GM12891 (cell line): ENCODE results near the gene GGACT.

Experiments
- PAX5 ChIP-seq: IDR thresholded peaks from 2 replicates; pipeline ENCODE4 v1.6.1; 2011; ENCODE audit warnings: low read length, moderate library complexity, mild to moderate bottlenecking; ENCODE audit not compliant: insufficient read depth, severe bottlenecking
- POLR2A ChIP-seq: IDR thresholded peaks from 2 replicates; pipeline ENCODE4 v1.6.1; 2011; ENCODE audit warnings: low read depth, low read length, control low read depth
- POLR2AphosphoS5 ChIP-seq: IDR thresholded peaks from 2 replicates; pipeline ENCODE4 v1.6.1; 2011; ENCODE audit warnings: low read depth, low read length, control low read depth
- POU2F2 ChIP-seq: IDR thresholded peaks from 2 replicates; pipeline ENCODE4 v1.6.1; 2011; ENCODE audit warnings: low read depth, mild to moderate bottlenecking, control low read depth, low read length, moderate library complexity
- SPI1 ChIP-seq: IDR thresholded peaks from 2 replicates; pipeline ENCODE4 v1.6.1; 2011; ENCODE audit warnings: low read depth, low read length, control low read depth
- TAF1 ChIP-seq: IDR thresholded peaks from 2 replicates; pipeline ENCODE4 v1.6.1; 2011; ENCODE audit warnings: low read depth, low read length, control low read depth

DNA sequence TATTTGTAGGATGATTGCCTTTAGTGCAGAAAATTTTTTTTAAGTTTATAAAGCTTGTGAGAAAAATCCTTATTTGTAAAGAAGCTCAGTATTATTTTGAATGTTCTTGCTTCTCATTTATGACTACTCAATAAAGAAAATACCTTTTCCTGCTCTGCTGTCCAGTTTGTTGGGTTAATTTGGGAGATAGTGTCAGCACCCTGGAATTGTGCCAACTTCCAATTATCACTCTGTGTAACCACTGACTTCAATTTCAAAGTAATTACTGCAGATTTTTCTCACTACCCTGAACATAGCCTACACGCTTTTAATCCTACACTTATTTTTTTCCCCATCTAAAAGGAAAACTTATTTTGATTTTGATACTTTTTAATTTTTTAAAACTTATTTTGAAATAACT is 93.1 kb downstream of the GGACT start:
- no peak for TF ChIP-seq POLR2A
- TF ChIP-seq POLR2AphosphoS5: no peak
- TF ChIP-seq SPI1: no peak
- TF ChIP-seq TAF1: no peak
- TF ChIP-seq POU2F2: no peak
- no peak for TF ChIP-seq PAX5
